Tibial nerve (tissue), 4 donors: ENCODE results near the gene TMEM250. TPM values are rescaled to one million over a fixed set of nuclear protein-coding genes. Genes with fewer than 3 reads are reported as not detected.

Experiments
- DNase-seq, 2 donors: peaks; one replicate each; pipeline ENCODE4 v3.0.0-alpha.2; 2019; ENCODE audit warnings: low spot score in 2 of 2
- H3K27ac ChIP-seq, 4 donors: fragments of 200-600 bp; sonication (generic) in 3 of 4; one replicate each; pipeline ENCODE4 v1.5.1; 2017 to 2019; ENCODE audit warnings: mild to moderate bottlenecking in 1 of 4
- H3K27me3 ChIP-seq, 2 donors: fragments of 200-600 bp; sonication (generic) in 1 of 2; one replicate each; pipeline versions ENCODE4 v1.5.1 to v1.6.0; 2017 to 2019
- H3K36me3 ChIP-seq, 3 donors: fragments of 200-600 bp; sonication (generic); one replicate each; pipeline ENCODE4 v1.5.1; 2018 to 2019
- H3K4me1 ChIP-seq, 4 donors: fragments of 200-600 bp; sonication (generic) in 3 of 4; one replicate each; pipeline ENCODE4 v1.5.1; 2017 to 2019
- H3K4me3 ChIP-seq, 4 donors: fragments of 200-600 bp; sonication (generic) in 3 of 4; one replicate each; pipeline ENCODE4 v1.5.1; 2017 to 2019; ENCODE audit warnings: mild to moderate bottlenecking in 1 of 4, moderate library complexity in 1 of 4
- H3K9me3 ChIP-seq, 4 donors: fragments of 200-600 bp; sonication (generic) in 3 of 4; one replicate each; pipeline ENCODE4 v1.5.1; 2017 to 2019
- CTCF ChIP-seq, 5 experiments: fragments of 200-600 bp in 3 of 5; fragments of 450-650 bp in 2 of 5; sonication (generic) in 3 of 5; IDR thresholded peaks; one replicate each; pipeline ENCODE4 v1.5.1; 2016 to 2019; ENCODE audit warnings: antibody characterized with exemption in 5 of 5, mild to moderate bottlenecking in 3 of 5, moderate library complexity in 2 of 5
- EP300 ChIP-seq, 2 donors: sonication (generic); formaldehyde crosslinking; IDR thresholded peaks; one replicate each; pipeline ENCODE4 v1.6.1; 2017; ENCODE audit warnings: antibody characterized with exemption in 2 of 2, mild to moderate bottlenecking in 1 of 2
- POLR2A ChIP-seq, 2 donors: fragments of 450-650 bp; IDR thresholded peaks; one replicate each; pipeline ENCODE4 v1.6.1; 2017; ENCODE audit warnings: antibody characterized with exemption in 2 of 2, mild to moderate bottlenecking in 2 of 2, moderate library complexity in 2 of 2
- WGBS, 2 donors: methylation state at CpG; one replicate each; pipeline ENCODE4 v1.1.5; 2018; 5-methylcytosine and 5-hydroxymethylcytosine counted together
- total RNA-seq, 4 donors: library from RNA; depleted of rRNA; stranded (reverse); fragments of >200 nt; gene quantifications; one replicate each; pipeline ENCODE4 v1.1.0, GENCODE V29; 2016

TMEM250 gene
- total RNA-seq, 4 donors from 2014 or later, result 24.3 to 47.7 (median 26.6) TPM

- WGBS, 2 donors, result 60 to 66% methylated on average over 11 to 16 of the region's 16 CpGs
- Histone ChIP-seq H3K9me3 (no peaks in the 10 kb centered on the region), H3K27ac (peak overlapping the region in 2 of 4 donors; percentile 78 to 86), H3K27me3 (no peaks in the 10 kb centered on the region), H3K4me1 (peaks cover 3 to 50% (median 28%) of the 10 kb centered on the region in 4 donors), H3K36me3 (peaks cover 0 to 34% (median 0%) of the 10 kb centered on the region in 3 donors), H3K4me3 (no peak overlapping the region)
- no peak for TF ChIP-seq POLR2A (IDR thresholded peaks at IDR 0.05)
- no peak for TF ChIP-seq CTCF (IDR thresholded peaks at IDR 0.05)
- TF ChIP-seq EP300 (IDR thresholded peaks at IDR 0.05), result no peak
- no peak for DNase-seq
Measured at GRCh38 chr9:136111910-136112309, 6.8 kb downstream of the TMEM250 start.

GRCh38 chr9:136111190-136111589 is 7.5 kb downstream of the TMEM250 start:
- H3K4me1 ChIP-seq, result peaks cover 3 to 49% (median 30%) of the 10 kb centered on the region in 4 donors
- WGBS, 2 donors, result 67 to 88% methylated on average over 7 to 22 of the region's 22 CpGs
- no peaks in the 10 kb centered on the region for H3K27me3 ChIP-seq
- peaks cover 0 to 26% (median 0%) of the 10 kb centered on the region in 3 donors for H3K36me3 ChIP-seq
- no peak overlapping the region for H3K4me3 ChIP-seq
- peak overlapping the region in 3 of 4 donors; percentile 27 to 86 (median 78) for H3K27ac ChIP-seq
- no peaks in the 10 kb centered on the region for H3K9me3 ChIP-seq
- TF ChIP-seq CTCF (IDR thresholded peaks at IDR 0.05) (no peak), EP300 (IDR thresholded peaks at IDR 0.05) (no peak), POLR2A (IDR thresholded peaks at IDR 0.05) (no peak)
- DNase-seq, result no peak

GRCh38 chr9:136110082-136111061 is 8.3 kb downstream of the TMEM250 start:
- peaks cover 0 to 18% (median 0%) of the 10 kb centered on the region in 3 donors for H3K36me3 ChIP-seq
- peak overlapping the region; percentile 27 to 86 (median 77) for H3K27ac ChIP-seq
- peaks cover 3 to 57% (median 36%) of the 10 kb centered on the region in 4 donors for H3K4me1 ChIP-seq
- no peaks in the 10 kb centered on the region for H3K27me3 ChIP-seq
- TF ChIP-seq CTCF (IDR thresholded peaks at IDR 0.05) (peak in 4 of 5 experiments; percentile 6 to 50 (median 26)), POLR2A (IDR thresholded peaks at IDR 0.05) (no peak)
- no peaks in the 10 kb centered on the region for H3K9me3 ChIP-seq
- H3K4me3 ChIP-seq, result peak overlapping the region; percentile 13 to 47 (median 42)
- DNase-seq, result no peak
- WGBS, 2 donors, result 19% methylated on average over 17 to 39 of the region's 42 CpGs

GRCh38 chr9:136109351-136110081 is 9.2 kb downstream of the TMEM250 start:
- TF ChIP-seq CTCF (IDR thresholded peaks at IDR 0.05) (peak in 4 of 5 experiments; percentile 17 to 46 (median 32)), POLR2A (IDR thresholded peaks at IDR 0.05) (peak in 1 of 2 donors; percentile 22), EP300 (IDR thresholded peaks at IDR 0.05) (peak; percentile 47 to 85)
- Histone ChIP-seq H3K27me3 (no peaks in the 10 kb centered on the region), H3K4me1 (peaks cover 3 to 57% (median 41%) of the 10 kb centered on the region in 4 donors), H3K9me3 (no peaks in the 10 kb centered on the region), H3K36me3 (peaks cover 0 to 10% (median 0%) of the 10 kb centered on the region in 3 donors), H3K4me3 (peak overlapping the region; percentile 13 to 47 (median 42)), H3K27ac (peak overlapping the region; percentile 25 to 86 (median 81))
- WGBS, 2 donors, result 1% methylated on average over 21 to 33 of the region's 48 CpGs
- DNase-seq, result peak; percentile 79 to 85
